H1 (cell line): ENCODE results near the gene MAPK1. TPM values are rescaled to one million over a fixed set of nuclear protein-coding genes. Genes with fewer than 3 reads are reported as not detected.

ENCODE experiments used
- CTCF ChIA-PET: fragments of 300-600 bp; sonication (Branson Sonifier 250); formaldehyde crosslinking; loops from one replicate; lab custom pipeline; 2021; ENCODE audit not compliant: partially characterized antibody; lab: Charles Lee
- POLR2A ChIA-PET: fragments of 300-600 bp; sonication (Branson Sonifier 250); formaldehyde crosslinking; loops from one replicate; lab custom pipeline; 2021; ENCODE audit warnings: inconsistent platforms; ENCODE audit not compliant: partially characterized antibody; lab: Charles Lee
- DNase-seq, 2 experiments: peaks; one replicate each; pipeline versions ENCODE4 v3.0.0 to v3.0.0-alpha.2; 2010 to 2022; ENCODE audit warnings: low spot score in 2 of 2, low read depth in 1 of 2, mixed read lengths in 1 of 2
- FAIRE-seq: peaks from 2 replicates; lab custom pipeline; 2011; peaks lifted over from hg19 to GRCh38; lab: Jason Lieb, UNC
- H2AFZ ChIP-seq: 2 replicates; pipeline ENCODE4 v1.8.1; 2012; ENCODE audit warnings: low read length, inconsistent platforms
- H2AK5ac ChIP-seq: 2 replicates; pipeline ENCODE4 v1.6.1; 2013; ENCODE audit warnings: low read depth, low read length
- H2BK120ac ChIP-seq: replicated peaks from 2 replicates; pipeline ENCODE3; 2013; ENCODE audit warnings: low read depth, low read length, inconsistent platforms
- H2BK12ac ChIP-seq: 2 replicates; pipeline ENCODE4 v1.6.1; 2013; ENCODE audit warnings: low read depth, low read length
- H2BK15ac ChIP-seq: 2 replicates; pipeline ENCODE4 v1.6.1; 2013; ENCODE audit warnings: low read length
- H2BK20ac ChIP-seq: 2 replicates; pipeline ENCODE4 v1.6.1; 2013; ENCODE audit warnings: low read length
- H2BK5ac ChIP-seq: 2 replicates; pipeline ENCODE4 v1.6.1; 2013; ENCODE audit warnings: low read depth, low read length
- H3K14ac ChIP-seq: 2 replicates; pipeline ENCODE4 v1.6.1; 2013; ENCODE audit warnings: inconsistent platforms; ENCODE audit not compliant: insufficient read length
- H3K18ac ChIP-seq: 2 replicates; pipeline ENCODE4 v1.6.1; 2013; ENCODE audit warnings: low read length; ENCODE audit errors: extremely low read depth
- H3K23ac ChIP-seq: 2 replicates; pipeline ENCODE4 v1.6.1; 2013; ENCODE audit warnings: inconsistent platforms; ENCODE audit not compliant: insufficient read length
- H3K23me2 ChIP-seq: 2 replicates; pipeline ENCODE4 v1.6.1; 2013; ENCODE audit warnings: low read depth, low read length
- H3K27ac ChIP-seq: 2 replicates; pipeline ENCODE4 v1.6.1; 2011; ENCODE audit warnings: low read depth, low read length, inconsistent platforms
- H3K27me3 ChIP-seq, 4 experiments: replicated peaks in 1 of 4; 1 replicate in 1 of 4; 2 replicates in 3 of 4; pipeline versions ENCODE4 v1.6.1 to v1.8.1; 2011 to 2013; ENCODE audit warnings: low read length in 3 of 4, mild to moderate bottlenecking in 3 of 4, inconsistent platforms in 2 of 4, mixed read lengths in 2 of 4, moderate library complexity in 1 of 4; ENCODE audit not compliant: control insufficient read depth in 3 of 4, insufficient read depth in 3 of 4; ENCODE audit errors: extremely low read depth in 1 of 4
- H3K36me3 ChIP-seq, 4 experiments: 2 replicates each; pipeline versions ENCODE4 v1.6.1 to v1.8.1; 2011 to 2013; ENCODE audit warnings: mild to moderate bottlenecking in 4 of 4, low read length in 3 of 4, moderate library complexity in 2 of 4, control low read depth in 1 of 4, inconsistent platforms in 1 of 4; ENCODE audit not compliant: insufficient read depth in 4 of 4, control insufficient read depth in 2 of 4
- H3K4ac ChIP-seq: replicated peaks from 2 replicates; pipeline ENCODE3; 2013; ENCODE audit warnings: low read length, low read depth, mixed read lengths, inconsistent platforms; ENCODE audit not compliant: insufficient read length
- H3K4me1 ChIP-seq, 4 experiments: replicated peaks in 1 of 4; 1 replicate in 1 of 4; 2 replicates in 3 of 4; pipeline versions ENCODE4 v1.6.1 to v1.8.1; 2011 to 2013; ENCODE audit warnings: low read length in 3 of 4, inconsistent platforms in 2 of 4, mixed read lengths in 1 of 4; ENCODE audit not compliant: insufficient read depth in 4 of 4, control insufficient read depth in 3 of 4
- H3K4me2 ChIP-seq, 2 experiments: 2 replicates each; pipeline versions ENCODE4 v1.6.1 to v1.8.1; 2011 to 2013; ENCODE audit warnings: low read depth in 2 of 2, low read length in 2 of 2, control low read depth in 1 of 2, inconsistent platforms in 1 of 2, mild to moderate bottlenecking in 1 of 2; ENCODE audit not compliant: insufficient read depth in 1 of 2
- H3K4me3 ChIP-seq, 4 experiments: fragments of 200-600, 300-600 bp in 1 of 4; sonication (generic), shearing (Covaris generic), sonication (Bioruptor Twin) in 1 of 4; 2 replicates each; pipeline versions ENCODE4 v1.5.1 to v1.8.1; 2011 to 2016; ENCODE audit warnings: low read length in 4 of 4, low read depth in 3 of 4, control low read depth in 2 of 4, inconsistent platforms in 2 of 4, mild to moderate bottlenecking in 2 of 4, mixed read lengths in 1 of 4, moderate library complexity in 1 of 4; ENCODE audit not compliant: insufficient read depth in 2 of 4; ENCODE audit errors: extremely low read depth in 1 of 4
- H3K56ac ChIP-seq: replicated peaks from 2 replicates; pipeline ENCODE3; 2013; ENCODE audit warnings: low read depth, mild to moderate bottlenecking, mixed read lengths, low read length, inconsistent platforms; ENCODE audit not compliant: insufficient read length
- H3K79me1 ChIP-seq: 2 replicates; pipeline ENCODE4 v1.6.1; 2013; ENCODE audit warnings: low read depth, low read length, control low read depth
- H3K79me2 ChIP-seq, 2 experiments: 2 replicates each; pipeline versions ENCODE4 v1.6.1 to v1.8.1; 2012 to 2013; ENCODE audit warnings: low read length in 2 of 2, mild to moderate bottlenecking in 2 of 2, inconsistent platforms in 1 of 2; ENCODE audit not compliant: insufficient read depth in 2 of 2, control insufficient read depth in 1 of 2
- H3K9ac ChIP-seq, 4 experiments: replicated peaks in 1 of 4; 1 replicate in 1 of 4; 2 replicates in 3 of 4; pipeline versions ENCODE4 v1.6.1 to v1.8.1; 2011 to 2013; ENCODE audit warnings: low read depth in 3 of 4, low read length in 3 of 4, control low read depth in 2 of 4, mild to moderate bottlenecking in 2 of 4, moderate library complexity in 2 of 4, inconsistent platforms in 1 of 4; ENCODE audit errors: extremely low read depth in 1 of 4
- H3K9me3 ChIP-seq, 2 experiments: 2 replicates each; pipeline versions ENCODE4 v1.6.1 to v1.8.1; 2012 to 2013; ENCODE audit warnings: mild to moderate bottlenecking in 2 of 2, moderate library complexity in 2 of 2, control low read depth in 1 of 2, inconsistent platforms in 1 of 2, low read depth in 1 of 2, low read length in 1 of 2, mixed read lengths in 1 of 2; ENCODE audit not compliant: insufficient read depth in 2 of 2
- H4K20me1 ChIP-seq, 2 experiments: replicated peaks in 1 of 2; 2 replicates each; pipeline versions ENCODE3 to v1.8.1; 2011 to 2013; ENCODE audit warnings: inconsistent platforms in 2 of 2, low read length in 2 of 2, mild to moderate bottlenecking in 1 of 2; ENCODE audit not compliant: insufficient read depth in 2 of 2, control insufficient read depth in 1 of 2
- H4K5ac ChIP-seq: 2 replicates; pipeline ENCODE4 v1.6.1; 2013; ENCODE audit warnings: low read length, low read depth, mixed read lengths, inconsistent platforms; ENCODE audit not compliant: insufficient read length
- H4K8ac ChIP-seq: 2 replicates; pipeline ENCODE4 v1.8.0; 2013; ENCODE audit warnings: mild to moderate bottlenecking, moderate library complexity, low read length, inconsistent platforms; ENCODE audit not compliant: insufficient read depth; ENCODE audit errors: extremely low read depth
- H4K91ac ChIP-seq: replicated peaks from 2 replicates; pipeline ENCODE3; 2013; ENCODE audit warnings: low read length, mixed read lengths, inconsistent platforms; ENCODE audit not compliant: insufficient read length
- CBX5 ChIP-seq: fragments of 300-800, 300-1000 bp; sonication (generic); IDR thresholded peaks from 2 replicates; pipeline ENCODE4 v1.7.1; 2016; ENCODE audit warnings: antibody characterized with exemption, low read length, low read depth
- CHD1 ChIP-seq: IDR thresholded peaks from 2 replicates; pipeline ENCODE4 v1.6.1; 2012; ENCODE audit warnings: low read depth, low read length, improper control_type of control experiment
- CREB1 ChIP-seq: IDR thresholded peaks from 2 replicates; pipeline ENCODE4 v1.6.1; 2012; ENCODE audit warnings: inconsistent platforms
- E2F6 ChIP-seq: IDR thresholded peaks from 2 replicates; pipeline ENCODE4 v1.6.1; 2012; ENCODE audit warnings: inconsistent platforms
- EGR1 ChIP-seq: IDR thresholded peaks from 2 replicates; pipeline ENCODE4 v1.6.1; 2011; ENCODE audit warnings: low read depth, low read length, borderline replicate concordance
- JUN ChIP-seq: IDR thresholded peaks from 2 replicates; pipeline ENCODE4 v1.6.1; 2011; ENCODE audit warnings: low read depth, mild to moderate bottlenecking, improper control_type of control experiment, low read length
- POLR2AphosphoS5 ChIP-seq: IDR thresholded peaks from 2 replicates; pipeline ENCODE4 v1.6.1; 2011; ENCODE audit warnings: low read depth, low read length
- SRF ChIP-seq: IDR thresholded peaks from 2 replicates; pipeline ENCODE4 v1.6.1; 2011; ENCODE audit warnings: mild to moderate bottlenecking, low read depth, low read length, moderate library complexity
- TAF1 ChIP-seq: IDR thresholded peaks from 2 replicates; pipeline ENCODE4 v1.6.1; 2011; ENCODE audit warnings: mild to moderate bottlenecking, low read depth, low read length
- TCF12 ChIP-seq: IDR thresholded peaks from 2 replicates; pipeline ENCODE4 v1.6.1; 2011; ENCODE audit warnings: low read depth, mild to moderate bottlenecking, low read length
- USF2 ChIP-seq: IDR thresholded peaks from 2 replicates; pipeline ENCODE4 v1.6.1; 2011; ENCODE audit warnings: low read length, improper control_type of control experiment
- WGBS, 2 experiments: shearing (Covaris generic) in 1 of 2; methylation state at CpG; one replicate each; pipeline versions ENCODE4 v1.1.6 to v1.1.7; 2013 to 2015; ENCODE audit warnings: low lambda C conversion rate in 2 of 2, mixed read lengths in 2 of 2, inconsistent platforms in 1 of 2, low coverage in 1 of 2, missing lambda C conversion rate in 1 of 2; ENCODE audit not compliant: insufficient replicate concordance in 2 of 2, insufficient coverage in 1 of 2, insufficient read length in 1 of 2; ENCODE audit errors: extremely low coverage in 1 of 2, missing lambda C conversion rate in 1 of 2; 5-methylcytosine and 5-hydroxymethylcytosine counted together
- polyA plus RNA-seq, 7 experiments: library from polyadenylated mRNA; depleted of rRNA in 3 of 7; stranded (reverse) in 5 of 7; unstranded in 2 of 7; fragments of >200 nt in 5 of 7; fragments of 200-250 nt in 2 of 7; gene quantifications; 1 replicate in 5 of 7; 2 replicates in 1 of 7; 4 replicates in 1 of 7; pipeline versions ENCODE4 v1.2.1 to v1.2.3, GENCODE V29; 2011 to 2013; ENCODE audit warnings: missing spikeins in 2 of 7, mixed read lengths in 2 of 7
- total RNA-seq: library from RNA; stranded (reverse); fragmentation: NEBNext Ultra II Directional; extraction: Animal tissue kit (Norgen Biotek cat#: 25700); gene quantifications from 2 replicates; pipeline ENCODE4 v1.2.1, GENCODE V29; 2021

Gene MAPK1
- total and polyA plus RNA-seq, 2 of the 8 experiments (the other 6 are each of a cell fraction or from before 2014, with no cell fraction given): 28.1 to 101 TPM

- Histone ChIP-seq H3K36me3 (no peaks in the 10 kb centered on the region), H3K4me3 (peak overlapping the region; percentile 48 to 67 (median 58)), H3K9ac (peak overlapping the region in 3 of 4 experiments; percentile 20 to 47 (median 42); a peak in 3 of 7 replicates), H4K20me1 (peaks cover 0 to 3% of the 10 kb centered on the region in 2 experiments), H3K9me3 (no peaks in the 10 kb centered on the region), H3K23ac (no peak overlapping the region), H2BK12ac (peak overlapping the region; percentile 96; the same call in 1 of the 2 replicates), H3K4ac (no peak overlapping the region), H2AFZ (peak overlapping the region; percentile 59; the same call in 1 of the 2 replicates), H3K79me2 (no peaks in the 10 kb centered on the region), H2BK15ac (peak overlapping the region; percentile 98; the same call in 1 of the 2 replicates), H3K23me2 (peaks cover 7% of the 10 kb centered on the region; the same call in 1 of the 2 replicates), H3K18ac (peak overlapping the region; percentile 98), H3K27ac (no peak overlapping the region), H4K8ac (peak overlapping the region; percentile 89; the same call in 1 of the 2 replicates), H3K27me3 (peaks cover 0 to 15% (median 6%) of the 10 kb centered on the region in 4 experiments; a peak in 2 of 7 replicates), H3K4me1 (peaks cover 0 to 6% (median 3%) of the 10 kb centered on the region in 4 experiments; a peak in 3 of 7 replicates), H3K79me1 (no peaks in the 10 kb centered on the region), H2AK5ac (no peak overlapping the region), H3K14ac (peak overlapping the region; percentile 40), H3K4me2 (peak overlapping the region; percentile 67 to 97), H2BK5ac (no peak overlapping the region), H4K5ac (peak overlapping the region; percentile 91), H4K91ac (peak overlapping the region; percentile 89), H2BK120ac (peak overlapping the region; percentile 87), H3K56ac (no peak overlapping the region), H2BK20ac (no peak overlapping the region)
- ChIA-PET CTCF (no interaction called here), POLR2A (interaction anchor here (0.6 to 1.8 kb wide), 14 partner anchors 8 to 217 kb away, joined by 3 to 10 read pairs (median 4); partner anchors contain the start of gene PPM1F)
- 12% methylated on average over 36 of the region's 65 CpGs; no CpG with 5 or more reads in 1 of the 2 experiments for WGBS, 2 experiments
- no peak for DNase-seq
- FAIRE-seq: no peak
- TF ChIP-seq POLR2AphosphoS5 (peak; percentile 75), CHD1 (no peak), SRF (no peak), CREB1 (no peak), TCF12 (no peak), TAF1 (peak; percentile 90), CBX5 (no peak), EGR1 (no peak), E2F6 (no peak), JUN (no peak), USF2 (no peak)
Measured at GRCh38 chr22:21736084-21736642, 131.3 kb downstream of the MAPK1 start.
